ENCODE data around the gene IFT80. TPM values are rescaled to one million over a fixed set of nuclear protein-coding genes. Genes with fewer than 3 reads are reported as not detected.
"Not testable (repeated sequence)": the region's sequence is repeated elsewhere in the genome, so short reads cannot be mapped to it uniquely, and the experiment has no call there.

The IFT80 gene
- total RNA-seq, 2 experiments from 2014 or later: 22.8 to 25.9 TPM

- H3K27me3 Mint-ChIP-seq: no peaks in the 10 kb centered on the region
- ChIA-PET POLR2A (no interaction called here), CTCF (no interaction called here)
- no peaks in the 10 kb centered on the region for H3K4me1 Mint-ChIP-seq
- peaks cover 12% of the 10 kb centered on the region for H3K36me3 Mint-ChIP-seq (ENCODE audit: low read depth)
- H3K27ac Mint-ChIP-seq: no peak overlapping the region
- no peak for DNase-seq
- no peaks in the 10 kb centered on the region for H3K9me3 Mint-ChIP-seq
- H3K4me3 Mint-ChIP-seq: no peak overlapping the region
Observed at GRCh38 chr3:160279657-160280056, 119.4 kb downstream of the IFT80 start.

DNA sequence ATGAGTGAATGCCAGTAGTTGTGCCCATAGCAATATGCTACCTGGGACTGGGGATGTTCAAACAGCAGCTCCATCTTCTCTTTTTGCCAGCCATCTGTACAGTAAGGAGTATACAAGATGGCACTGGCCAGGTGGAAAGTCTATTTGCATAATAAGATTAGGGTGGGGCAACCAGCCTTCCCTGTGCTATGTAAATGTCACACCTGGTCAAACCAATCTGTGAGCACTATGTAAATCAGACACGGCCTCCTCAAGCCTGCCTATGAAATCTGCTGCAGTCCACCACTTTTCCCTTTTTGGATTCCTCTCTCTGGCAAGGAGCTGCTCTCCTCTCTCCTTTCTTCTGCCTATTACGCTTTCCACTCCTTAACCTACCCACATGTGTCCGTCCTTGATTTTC is 120.8 kb downstream of the IFT80 start:
- Mint-ChIP-seq H3K4me3 (no peak overlapping the region), H3K27ac (no peak overlapping the region), H3K27me3 (no peaks in the 10 kb centered on the region), H3K4me1 (no peaks in the 10 kb centered on the region), H3K9me3 (no peaks in the 10 kb centered on the region), H3K36me3 (ENCODE audit: low read depth) (peaks cover 14% of the 10 kb centered on the region)
- CTCF ChIA-PET: no interaction called here
- DNase-seq: no peak
- POLR2A ChIA-PET: no interaction called here

- ChIA-PET CTCF (no interaction called here), POLR2A (interaction anchor here (1.5 kb wide), 1 partner anchor 9 kb away, joined by 3 read pairs; no protein-coding TSS in a partner anchor)
- Mint-ChIP-seq H3K27ac (no peak overlapping the region), H3K9me3 (no peaks in the 10 kb centered on the region), H3K27me3 (no peaks in the 10 kb centered on the region), H3K36me3 (ENCODE audit: low read depth) (no peaks in the 10 kb centered on the region), H3K4me3 (no peak overlapping the region), H3K4me1 (no peaks in the 10 kb centered on the region)
- no peak for DNase-seq
Observed at GRCh38 chr3:160265088-160265487, 133.9 kb downstream of the IFT80 start.

DNA sequence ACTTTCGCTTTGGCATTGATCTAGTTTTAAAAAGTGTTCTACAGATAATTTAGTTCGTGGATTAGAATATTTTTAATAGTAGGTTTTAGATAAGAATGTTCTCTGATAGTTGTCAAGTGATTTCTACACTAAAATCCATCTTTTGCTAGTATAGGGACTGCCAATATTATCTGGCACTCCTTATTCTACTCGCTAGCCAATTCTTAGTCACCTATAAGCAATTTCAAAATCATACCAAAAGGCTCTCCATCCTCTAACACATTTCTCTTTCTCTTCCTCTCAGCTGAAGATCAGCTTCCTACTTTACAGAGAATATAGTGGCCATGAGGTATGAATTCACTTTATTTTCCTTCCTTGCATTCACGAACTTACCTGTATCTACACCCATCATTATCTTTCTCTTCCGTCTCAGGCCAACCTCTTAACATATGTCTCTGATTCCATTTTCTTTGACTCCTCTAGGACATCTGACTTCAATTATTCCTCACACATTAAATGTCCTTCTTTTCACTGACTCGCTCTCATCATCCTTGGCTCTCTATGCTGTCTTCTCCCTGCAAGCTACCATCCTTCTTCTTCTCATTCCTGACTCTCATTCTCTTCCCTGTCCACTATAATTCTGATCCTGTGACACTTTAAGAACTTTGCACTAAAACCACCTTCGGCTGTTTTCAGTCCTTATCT is 138.3 kb downstream of the IFT80 start:
- no peaks in the 10 kb centered on the region for H3K9me3 Mint-ChIP-seq
- no peak overlapping the region for H3K27ac Mint-ChIP-seq
- no peaks in the 10 kb centered on the region for H3K27me3 Mint-ChIP-seq
- DNase-seq: no peak
- ChIA-PET CTCF (no interaction called here), POLR2A (no interaction called here)
- H3K4me3 Mint-ChIP-seq: no peak overlapping the region
- no peaks in the 10 kb centered on the region for H3K4me1 Mint-ChIP-seq
- no peaks in the 10 kb centered on the region for H3K36me3 Mint-ChIP-seq (ENCODE audit: low read depth)

DNA sequence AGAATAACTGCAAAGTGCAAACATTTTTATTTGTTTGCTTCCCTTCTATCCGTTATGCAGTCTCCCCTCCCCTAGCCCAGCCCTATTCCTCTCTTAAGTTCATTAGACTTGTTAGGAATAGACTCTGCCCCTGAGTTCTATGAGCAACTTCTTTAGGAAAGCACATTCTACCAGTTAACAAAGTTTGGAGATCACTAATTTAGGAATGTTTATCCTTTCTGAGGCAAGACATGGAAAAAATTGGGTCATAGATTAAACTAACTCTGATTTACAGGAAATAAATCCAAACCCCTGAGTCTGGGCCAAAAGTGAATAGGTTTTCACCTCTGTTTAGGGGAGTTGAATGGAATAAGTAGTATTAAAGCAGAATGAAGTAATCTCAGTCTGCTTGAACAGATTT is 139.4 kb downstream of the IFT80 start:
- Mint-ChIP-seq H3K9me3 (no peaks in the 10 kb centered on the region), H3K4me3 (no peak overlapping the region), H3K36me3 (ENCODE audit: low read depth) (no peaks in the 10 kb centered on the region), H3K27me3 (no peaks in the 10 kb centered on the region), H3K4me1 (no peaks in the 10 kb centered on the region), H3K27ac (no peak overlapping the region)
- POLR2A ChIA-PET: no interaction called here
- CTCF ChIA-PET: no interaction called here
- no peak for DNase-seq

GRCh38 chr3:160257606-160258005 is 141.4 kb downstream of the IFT80 start:
- CTCF ChIA-PET: no interaction called here

DNA sequence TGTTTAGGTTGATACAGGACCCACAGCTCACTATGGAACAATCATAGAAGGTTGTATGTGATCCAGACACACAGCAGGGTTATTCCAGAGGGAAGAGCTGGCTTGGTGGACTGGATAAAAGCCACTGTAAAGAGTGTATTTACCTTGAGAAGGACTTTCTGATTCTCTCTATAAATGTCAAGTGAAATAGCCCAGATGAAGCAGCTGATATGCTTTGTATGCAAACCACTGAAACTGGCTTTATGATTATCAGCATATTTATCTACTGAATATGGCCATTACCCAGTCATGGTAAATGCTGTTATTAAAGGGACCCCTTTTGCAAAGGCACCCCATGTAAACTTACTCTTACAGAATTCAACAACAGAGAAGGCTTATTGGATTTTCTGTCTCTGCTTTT is 145.7 kb downstream of the IFT80 start:
- Mint-ChIP-seq H3K27me3 (peaks cover 7% of the 10 kb centered on the region), H3K9me3 (no peaks in the 10 kb centered on the region), H3K36me3 (ENCODE audit: low read depth) (no peaks in the 10 kb centered on the region), H3K4me1 (no peaks in the 10 kb centered on the region), H3K4me3 (no peak overlapping the region), H3K27ac (no peak overlapping the region)
- no peak for DNase-seq
- ChIA-PET CTCF (no interaction called here), POLR2A (no interaction called here)

More at GRCh38 chr3:160257606-160258005, 141.4 kb downstream of the IFT80 start:
- Mint-ChIP-seq H3K4me3 (no peak overlapping the region), H3K36me3 (ENCODE audit: low read depth) (no peaks in the 10 kb centered on the region), H3K27me3 (no peaks in the 10 kb centered on the region), H3K9me3 (no peaks in the 10 kb centered on the region), H3K4me1 (no peaks in the 10 kb centered on the region), H3K27ac (no peak overlapping the region)
- POLR2A ChIA-PET: no interaction called here
- no peak for DNase-seq

DNA sequence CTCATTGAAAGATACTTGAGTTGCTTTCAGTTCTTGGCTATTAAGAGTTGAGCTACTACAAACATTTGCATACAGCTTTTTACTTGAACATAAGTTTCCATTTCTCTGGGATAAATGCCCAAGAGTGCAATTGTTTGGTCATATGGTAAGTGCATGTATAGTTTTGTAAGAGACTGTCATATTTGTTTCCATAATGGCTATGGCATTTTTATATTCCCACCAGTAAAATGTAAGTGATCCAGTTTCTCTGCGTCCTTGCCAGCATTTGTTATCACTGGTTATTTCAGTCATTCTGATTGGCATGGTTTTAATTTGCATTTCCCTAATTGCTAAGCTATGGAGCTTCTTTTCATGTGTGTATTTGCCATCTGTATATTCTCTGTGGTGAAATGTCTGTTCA is 151.3 kb downstream of the IFT80 start:
- no peak for DNase-seq
- no peaks in the 10 kb centered on the region for H3K9me3 Mint-ChIP-seq
- H3K27ac Mint-ChIP-seq: no peak overlapping the region
- peaks cover 26% of the 10 kb centered on the region for H3K27me3 Mint-ChIP-seq
- H3K4me3 Mint-ChIP-seq: no peak overlapping the region
- ChIA-PET CTCF (interaction anchor here (0.6 kb wide), 1 partner anchor 201 kb away, joined by 3 read pairs; no protein-coding TSS in a partner anchor), POLR2A (no interaction called here)
- H3K4me1 Mint-ChIP-seq: no peaks in the 10 kb centered on the region
- no peaks in the 10 kb centered on the region for H3K36me3 Mint-ChIP-seq (ENCODE audit: low read depth)

- H3K27ac Mint-ChIP-seq: no peak overlapping the region
- no peak overlapping the region for H3K4me3 Mint-ChIP-seq
- no peak for DNase-seq
- no peaks in the 10 kb centered on the region for H3K36me3 Mint-ChIP-seq (ENCODE audit: low read depth)
- POLR2A ChIA-PET: no interaction called here
- no peaks in the 10 kb centered on the region for H3K9me3 Mint-ChIP-seq
- H3K4me1 Mint-ChIP-seq: no peaks in the 10 kb centered on the region
- CTCF ChIA-PET: no interaction called here
- H3K27me3 Mint-ChIP-seq: peaks cover 39% of the 10 kb centered on the region
Observed at GRCh38 chr3:160245261-160245800, 153.7 kb downstream of the IFT80 start.

DNA sequence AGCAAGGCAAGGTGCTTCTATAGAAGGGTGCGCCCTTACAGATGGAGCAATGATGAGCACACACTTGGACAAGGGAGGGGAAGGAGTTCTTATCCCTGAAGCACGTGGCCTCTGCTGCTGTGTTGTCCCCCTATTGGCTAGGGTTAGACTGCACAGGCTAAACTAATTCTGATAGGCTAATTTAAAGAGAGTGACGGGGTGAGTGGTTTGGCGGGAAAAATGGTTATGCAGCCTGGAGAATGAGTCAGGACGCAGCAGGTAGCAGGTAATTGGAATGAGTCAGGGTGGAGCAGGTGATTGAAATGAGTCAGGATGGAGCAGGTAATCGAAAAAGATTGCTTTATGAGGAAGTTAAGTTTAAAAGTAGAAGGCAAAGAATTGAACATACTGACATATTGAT is 158.3 kb downstream of the IFT80 start:
- H3K36me3 Mint-ChIP-seq (ENCODE audit: low read depth); H3K27ac Mint-ChIP-seq; CTCF ChIA-PET; H3K4me3 Mint-ChIP-seq; POLR2A ChIA-PET; H3K4me1 Mint-ChIP-seq; H3K9me3 Mint-ChIP-seq; DNase-seq: not testable (repeated sequence)
- H3K27me3 Mint-ChIP-seq: peaks cover 27% of the 10 kb centered on the region

DNA sequence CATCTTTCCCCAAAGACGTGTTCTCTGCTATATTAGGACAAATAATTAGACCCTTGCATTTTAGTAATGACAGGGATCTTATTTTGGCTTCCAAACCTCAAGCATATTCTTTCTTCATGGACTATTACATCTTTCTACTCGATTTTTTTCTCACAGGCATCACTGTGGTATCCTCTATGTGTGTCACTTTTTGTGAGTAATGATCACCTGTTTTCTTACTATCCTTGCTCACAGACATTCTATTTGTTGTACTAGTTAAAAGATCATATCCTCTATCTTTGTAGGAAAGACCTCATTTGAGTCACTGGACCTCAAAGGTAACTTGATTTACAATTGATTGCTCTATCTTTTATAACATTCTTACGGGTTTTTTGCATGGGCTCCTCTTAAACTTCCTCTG is 167.0 kb downstream of the IFT80 start:
- no peak for DNase-seq
- Mint-ChIP-seq H3K9me3 (no peaks in the 10 kb centered on the region), H3K27me3 (peaks cover 34% of the 10 kb centered on the region), H3K4me1 (peaks cover 2% of the 10 kb centered on the region), H3K36me3 (ENCODE audit: low read depth) (no peaks in the 10 kb centered on the region), H3K27ac (no peak overlapping the region), H3K4me3 (no peak overlapping the region)
- CTCF ChIA-PET: no interaction called here
- POLR2A ChIA-PET: no interaction called here

- H3K4me3 Mint-ChIP-seq: no peak overlapping the region
- peaks cover 59% of the 10 kb centered on the region for H3K27me3 Mint-ChIP-seq
- no peak for DNase-seq
- peaks cover 16% of the 10 kb centered on the region for H3K4me1 Mint-ChIP-seq
- no peaks in the 10 kb centered on the region for H3K36me3 Mint-ChIP-seq (ENCODE audit: low read depth)
- POLR2A ChIA-PET: no interaction called here
- CTCF ChIA-PET: no interaction called here
- H3K27ac Mint-ChIP-seq: no peak overlapping the region
- no peaks in the 10 kb centered on the region for H3K9me3 Mint-ChIP-seq
Observed at GRCh38 chr3:160227419-160227818, 171.6 kb downstream of the IFT80 start.

DNA sequence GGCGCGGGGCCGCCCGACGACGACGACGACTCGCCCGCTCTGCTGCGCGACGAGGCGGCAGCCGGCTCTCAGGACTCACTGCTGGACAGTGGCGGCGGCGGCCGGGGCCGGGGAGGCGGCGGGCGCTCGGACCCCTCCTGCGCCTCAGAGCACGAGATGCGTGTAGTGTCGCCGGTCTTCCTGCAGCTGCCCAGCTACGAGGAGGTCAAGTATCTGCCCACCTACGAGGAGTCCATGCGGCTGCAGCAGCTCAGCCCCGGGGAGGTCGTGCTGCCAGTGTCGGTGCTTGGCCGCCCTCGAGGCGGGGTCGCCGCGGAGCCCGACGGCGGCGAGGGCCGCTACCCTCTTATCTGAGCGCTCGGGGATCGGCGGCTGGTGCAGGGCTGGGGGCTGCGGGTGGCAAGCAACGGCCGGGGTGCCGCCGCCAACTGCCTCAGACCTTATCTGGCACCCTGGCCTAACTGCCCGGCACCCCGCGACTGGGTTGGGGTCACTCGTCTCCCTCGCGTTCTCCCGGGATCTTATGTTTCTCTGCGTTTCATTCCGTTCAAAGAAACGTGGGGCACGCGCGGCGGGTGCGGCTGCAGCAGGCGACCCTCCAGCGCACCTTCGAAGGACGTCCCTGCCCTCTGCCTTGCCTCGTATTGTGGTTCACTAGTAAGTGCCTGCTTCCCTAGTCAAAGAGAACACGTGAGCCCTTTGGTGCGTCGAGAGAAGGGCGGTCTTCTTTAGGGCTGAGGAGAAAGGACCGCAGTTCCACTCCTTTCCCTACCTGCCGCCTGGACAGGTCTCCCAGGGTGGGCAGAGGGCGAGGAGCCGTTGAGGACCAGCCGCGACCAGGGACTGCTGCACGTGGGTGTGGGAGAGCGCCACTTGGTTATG is 172.8 kb downstream of the IFT80 start:
- Mint-ChIP-seq H3K27ac (no peak overlapping the region), H3K4me3 (peak overlapping the region; percentile 72), H3K4me1 (peaks cover 14% of the 10 kb centered on the region), H3K9me3 (no peaks in the 10 kb centered on the region), H3K27me3 (peaks cover 59% of the 10 kb centered on the region), H3K36me3 (ENCODE audit: low read depth) (no peaks in the 10 kb centered on the region)
- POLR2A ChIA-PET: interaction anchor here (1.3 to 1.8 kb wide), 2 partner anchors 170 to 223 kb away, joined by 4 to 8 read pairs; partner anchors contain the start of gene TRIM59
- no peak for DNase-seq
- CTCF ChIA-PET: interaction anchor here (1.0 to 1.4 kb wide), 7 partner anchors 9 to 240 kb away, joined by 3 to 5 read pairs (median 5); no protein-coding TSS in a partner anchor
